H9 (cell line): ENCODE results near the gene DEPDC5. TPM values are rescaled to one million over a fixed set of nuclear protein-coding genes. Genes with fewer than 3 reads are reported as not detected.

Experiments
- DNase-seq: peaks from one replicate; pipeline ENCODE4 v3.0.0-alpha.2; 2017
- H2AFZ ChIP-seq: one replicate; pipeline ENCODE4 v1.6.1; 2013; ENCODE audit warnings: mild to moderate bottlenecking, low read length, control low read depth, moderate library complexity
- H2AK5ac ChIP-seq: 2 replicates; pipeline ENCODE4 v1.6.1; 2013; ENCODE audit warnings: low read length, control low read depth, mixed read lengths; ENCODE audit not compliant: insufficient read length
- H2BK120ac ChIP-seq: one replicate; pipeline ENCODE4 v1.6.1; 2013; ENCODE audit warnings: low read depth, mild to moderate bottlenecking, low read length, control low read depth, inconsistent platforms; ENCODE audit not compliant: poor library complexity, severe bottlenecking
- H2BK12ac ChIP-seq: 2 replicates; pipeline ENCODE4 v1.6.1; 2013; ENCODE audit warnings: low read length, control low read depth, mixed read lengths, low read depth; ENCODE audit not compliant: insufficient read length
- H2BK15ac ChIP-seq: 2 replicates; pipeline ENCODE4 v1.6.1; 2013; ENCODE audit warnings: low read depth, low read length, control low read depth
- H2BK20ac ChIP-seq: one replicate; pipeline ENCODE4 v1.6.1; 2013; ENCODE audit warnings: low read depth, mild to moderate bottlenecking, low read length, control low read depth, inconsistent platforms; ENCODE audit not compliant: poor library complexity, severe bottlenecking
- H2BK5ac ChIP-seq: 2 replicates; pipeline ENCODE4 v1.6.1; 2013; ENCODE audit warnings: low read length, control low read depth, mixed read lengths; ENCODE audit not compliant: insufficient read length
- H3K14ac ChIP-seq: 2 replicates; pipeline ENCODE4 v1.6.1; 2013; ENCODE audit warnings: low read length, control low read depth; ENCODE audit not compliant: insufficient read depth
- H3K18ac ChIP-seq: 2 replicates; pipeline ENCODE4 v1.6.1; 2013; ENCODE audit warnings: low read depth, mild to moderate bottlenecking, mixed read lengths, low read length, control low read depth; ENCODE audit not compliant: insufficient read length
- H3K23ac ChIP-seq: 2 replicates; pipeline ENCODE4 v1.6.1; 2013; ENCODE audit warnings: low read length, control low read depth, mixed read lengths, low read depth; ENCODE audit not compliant: insufficient read length
- H3K23me2 ChIP-seq: 2 replicates; pipeline ENCODE4 v1.6.1; 2013; ENCODE audit warnings: low read depth, mild to moderate bottlenecking, mixed read lengths, low read length, control low read depth; ENCODE audit not compliant: insufficient read length, poor library complexity, severe bottlenecking
- H3K27ac ChIP-seq: 2 replicates; pipeline ENCODE4 v1.5.1; 2013; ENCODE audit warnings: low read length, control low read depth, mixed read lengths, low read depth; ENCODE audit not compliant: insufficient read length
- H3K27me3 ChIP-seq: 2 replicates; pipeline ENCODE4 v1.6.1; 2013; ENCODE audit warnings: low read length, control low read depth, inconsistent platforms; ENCODE audit not compliant: insufficient read depth
- H3K4ac ChIP-seq: 2 replicates; pipeline ENCODE4 v1.6.1; 2013; ENCODE audit warnings: low read depth, mild to moderate bottlenecking, control low read depth, inconsistent platforms, low read length, moderate library complexity
- H3K4me1 ChIP-seq: 2 replicates; pipeline ENCODE4 v1.6.1; 2013; ENCODE audit warnings: low read length, control low read depth, inconsistent platforms; ENCODE audit not compliant: insufficient read depth
- H3K4me2 ChIP-seq: 2 replicates; pipeline ENCODE4 v1.6.1; 2013; ENCODE audit warnings: low read length, control low read depth, mixed read lengths; ENCODE audit not compliant: insufficient read length, insufficient read depth
- H3K56ac ChIP-seq: 2 replicates; pipeline ENCODE4 v1.6.1; 2013; ENCODE audit warnings: low read depth, mild to moderate bottlenecking, mixed read lengths, low read length, control low read depth; ENCODE audit not compliant: insufficient read length
- H3K79me1 ChIP-seq: 2 replicates; pipeline ENCODE4 v1.6.1; 2013; ENCODE audit warnings: low read depth, mild to moderate bottlenecking, moderate library complexity, low read length, control low read depth, inconsistent platforms; ENCODE audit not compliant: insufficient read depth, poor library complexity, severe bottlenecking
- H3K79me2 ChIP-seq: 2 replicates; pipeline ENCODE4 v1.6.1; 2013; ENCODE audit warnings: low read length, control low read depth, inconsistent platforms; ENCODE audit not compliant: insufficient read depth
- H3K9ac ChIP-seq: 2 replicates; pipeline ENCODE4 v1.6.1; 2013; ENCODE audit warnings: low read length, control low read depth, mixed read lengths; ENCODE audit not compliant: insufficient read length; ENCODE audit errors: extremely low read depth
- H3K9me3 ChIP-seq: one replicate; pipeline ENCODE4 v1.6.1; 2013; ENCODE audit warnings: low read depth, low read length, inconsistent platforms; ENCODE audit not compliant: control insufficient read depth
- H3T11ph ChIP-seq: one replicate; pipeline ENCODE4 v1.6.1; 2013; ENCODE audit warnings: mild to moderate bottlenecking, low read length, control low read depth, inconsistent platforms
- H4K20me1 ChIP-seq: one replicate; pipeline ENCODE4 v1.6.1; 2013; ENCODE audit not compliant: control insufficient read depth, insufficient read length, insufficient read depth
- H4K5ac ChIP-seq: 2 replicates; pipeline ENCODE4 v1.6.1; 2013; ENCODE audit warnings: low read depth, mild to moderate bottlenecking, mixed read lengths, low read length, control low read depth; ENCODE audit not compliant: insufficient read length
- H4K8ac ChIP-seq: replicated peaks from 2 replicates; pipeline ENCODE4 v1.6.1; 2013; ENCODE audit warnings: low read length, control low read depth, mixed read lengths, low read depth; ENCODE audit not compliant: insufficient read length
- H4K91ac ChIP-seq: 2 replicates; pipeline ENCODE4 v1.6.1; 2013; ENCODE audit warnings: low read depth, mild to moderate bottlenecking, moderate library complexity, mixed read lengths, low read length, control low read depth; ENCODE audit not compliant: insufficient read length
- H3K27ac Mint-ChIP-seq, 3 experiments: 2 replicates in 2 of 3; 3 replicates in 1 of 3; pipeline ENCODE4 v1.8.0; 2020 to 2021; ENCODE audit warnings: mixed read lengths in 3 of 3, mild to moderate bottlenecking in 1 of 3, moderate library complexity in 1 of 3
- H3K27me3 Mint-ChIP-seq: 2 replicates; pipeline ENCODE4 v1.8.0; 2021; ENCODE audit warnings: low read depth, mild to moderate bottlenecking, moderate library complexity, mixed read lengths
- H3K36me3 Mint-ChIP-seq, 3 experiments: 2 replicates in 2 of 3; 3 replicates in 1 of 3; pipeline ENCODE4 v1.8.0; 2020 to 2021; ENCODE audit warnings: low read depth in 3 of 3, mixed read lengths in 3 of 3; ENCODE audit not compliant: insufficient read depth in 1 of 3
- H3K4me1 Mint-ChIP-seq, 2 experiments: 2 replicates each; pipeline ENCODE4 v1.8.0; 2020; ENCODE audit warnings: mixed read lengths in 2 of 2
- H3K4me3 Mint-ChIP-seq, 2 experiments: 2 replicates in 1 of 2; 3 replicates in 1 of 2; pipeline ENCODE4 v1.8.0; 2020 to 2021; ENCODE audit warnings: mild to moderate bottlenecking in 2 of 2, mixed read lengths in 2 of 2, moderate library complexity in 1 of 2
- H3K9me3 Mint-ChIP-seq, 2 experiments: 2 replicates in 1 of 2; 3 replicates in 1 of 2; pipeline ENCODE4 v1.8.0; 2020; ENCODE audit warnings: mild to moderate bottlenecking in 2 of 2, mixed read lengths in 2 of 2, moderate library complexity in 1 of 2
- WGBS: extraction: QIAGEN DNeasy Blood & Tissue Kit; methylation state at CpG from one replicate; pipeline ENCODE4 v1.1.7; 2013; ENCODE audit warnings: missing lambda C conversion rate, low lambda C conversion rate, mixed read lengths; ENCODE audit not compliant: insufficient read length; ENCODE audit errors: extremely low coverage; 5-methylcytosine and 5-hydroxymethylcytosine counted together
- total RNA-seq: library from RNA; stranded (reverse); gene quantifications from 2 replicates; pipeline ENCODE4 v1.2.1, GENCODE V29; 2021
- TF ChIP-seq, protein P1 (sequence below): fragments of 200-600 bp; sonication (generic); conservative IDR thresholded peaks from 3 replicates; pipeline ENCODE4 v1.8.0; 2021; ENCODE audit warnings: antibody characterized with exemption, mild to moderate bottlenecking

DEPDC5 gene
- total RNA-seq, 1 experiment from 2014 or later = 29.2 TPM

DNA sequence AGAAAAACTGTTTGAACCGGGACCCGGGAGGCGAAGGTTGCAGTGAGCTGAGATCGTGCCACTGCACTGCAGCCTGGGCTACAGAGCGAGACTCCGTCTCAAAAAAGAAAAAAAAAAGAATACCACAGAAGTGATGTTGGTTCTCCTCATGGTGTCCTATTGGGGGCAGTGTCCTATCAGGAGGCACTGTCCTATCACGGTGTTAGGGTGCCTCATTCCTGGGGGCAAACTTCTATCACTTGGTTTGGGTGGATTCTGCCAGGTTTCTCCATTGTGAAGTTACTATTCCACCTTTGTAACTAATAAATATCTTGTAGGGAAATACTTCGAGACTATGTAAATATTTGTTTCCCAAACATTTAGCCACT, 23.5 kb upstream of the DEPDC5 start:
- H3K4ac ChIP-seq = no peak overlapping the region
- DNase-seq = no peak
- no CpG with 5 or more reads among the region's 8 CpGs for WGBS
- no peak overlapping the region for H2AFZ ChIP-seq
- H2BK15ac ChIP-seq = no peak overlapping the region
- H2BK12ac ChIP-seq = no peak overlapping the region
- no peak overlapping the region for H3K27ac ChIP-seq
- H3K27me3 ChIP-seq = no peaks in the 10 kb centered on the region
- no peaks in the 10 kb centered on the region for H4K20me1 ChIP-seq
- H3K18ac ChIP-seq = no peak overlapping the region
- H3K79me1 ChIP-seq = peaks cover 9% of the 10 kb centered on the region
- no peaks in the 10 kb centered on the region for H3K23me2 ChIP-seq
- H4K8ac ChIP-seq = no peak overlapping the region
- no peaks in the 10 kb centered on the region for H3K9me3 ChIP-seq
- TF ChIP-seq, protein P1, sequence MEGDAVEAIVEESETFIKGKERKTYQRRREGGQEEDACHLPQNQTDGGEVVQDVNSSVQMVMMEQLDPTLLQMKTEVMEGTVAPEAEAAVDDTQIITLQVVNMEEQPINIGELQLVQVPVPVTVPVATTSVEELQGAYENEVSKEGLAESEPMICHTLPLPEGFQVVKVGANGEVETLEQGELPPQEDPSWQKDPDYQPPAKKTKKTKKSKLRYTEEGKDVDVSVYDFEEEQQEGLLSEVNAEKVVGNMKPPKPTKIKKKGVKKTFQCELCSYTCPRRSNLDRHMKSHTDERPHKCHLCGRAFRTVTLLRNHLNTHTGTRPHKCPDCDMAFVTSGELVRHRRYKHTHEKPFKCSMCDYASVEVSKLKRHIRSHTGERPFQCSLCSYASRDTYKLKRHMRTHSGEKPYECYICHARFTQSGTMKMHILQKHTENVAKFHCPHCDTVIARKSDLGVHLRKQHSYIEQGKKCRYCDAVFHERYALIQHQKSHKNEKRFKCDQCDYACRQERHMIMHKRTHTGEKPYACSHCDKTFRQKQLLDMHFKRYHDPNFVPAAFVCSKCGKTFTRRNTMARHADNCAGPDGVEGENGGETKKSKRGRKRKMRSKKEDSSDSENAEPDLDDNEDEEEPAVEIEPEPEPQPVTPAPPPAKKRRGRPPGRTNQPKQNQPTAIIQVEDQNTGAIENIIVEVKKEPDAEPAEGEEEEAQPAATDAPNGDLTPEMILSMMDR = peak; percentile 57
- H2AK5ac ChIP-seq = no peak overlapping the region
- H3K56ac ChIP-seq = no peak overlapping the region
- Mint-ChIP-seq H3K27me3 (no peaks in the 10 kb centered on the region; the same call in 1 of the 2 replicates), H3K36me3 (peaks cover 5 to 44% (median 34%) of the 10 kb centered on the region in 3 experiments), H3K27ac (no peak overlapping the region), H3K4me3 (no peak overlapping the region), H3K4me1 (peaks cover 10 to 16% of the 10 kb centered on the region in 2 experiments; a peak in 3 of 4 replicates), H3K9me3 (no peaks in the 10 kb centered on the region)
- H3K14ac ChIP-seq = no peak overlapping the region
- H2BK5ac ChIP-seq = no peak overlapping the region
- no peak overlapping the region for H3K9ac ChIP-seq
- no peak overlapping the region for H3T11ph ChIP-seq
- no peak overlapping the region for H4K5ac ChIP-seq
- H3K4me1 ChIP-seq = no peaks in the 10 kb centered on the region
- H3K4me2 ChIP-seq = no peak overlapping the region
- H3K79me2 ChIP-seq = peaks cover 6% of the 10 kb centered on the region; the same call in 1 of the 2 replicates
- H4K91ac ChIP-seq = no peak overlapping the region
- no peak overlapping the region for H2BK120ac ChIP-seq
- H3K23ac ChIP-seq = no peak overlapping the region
- H2BK20ac ChIP-seq = no peak overlapping the region
